Stimulated activated CD4-positive, alpha-beta T cell treated with anti-CD3 and anti-CD28 coated beads, Interleukin-1b, Interleukin-23, amount 100 ng/mL, for 4 hours (primary cell): ENCODE data around the gene SCAP.
A peak's percentile ranks its signal among the peaks of the same experiment; 100 is the strongest.
"Not testable (repeated sequence)": the region's sequence is repeated elsewhere in the genome, so short reads cannot be mapped to it uniquely, and the experiment has no call there.

Experiments used
- DNase-seq, 2 donors: peaks; one replicate each; pipeline ENCODE4 v3.0.0-alpha.2; 2020; ENCODE audit warnings: low read depth in 2 of 2

The SCAP gene

GRCh38 chr3:47398228-47398627 lies 77.5 kb downstream of the SCAP start:
- no peak for DNase-seq

GRCh38 chr3:47394881-47395280 lies 80.9 kb downstream of the SCAP start:
- no peak for DNase-seq

- no peak for DNase-seq
Observed at GRCh38 chr3:47394140-47394870, 81.4 kb downstream of the SCAP start.

- DNase-seq: no peak
Observed at GRCh38 chr3:47392933-47393332, 82.8 kb downstream of the SCAP start.

GRCh38 chr3:47385796-47386195 lies 89.9 kb downstream of the SCAP start:
- DNase-seq: no peak

- DNase-seq: no peak
Observed at GRCh38 chr3:47385007-47385406, 90.7 kb downstream of the SCAP start.

GRCh38 chr3:47384425-47384824 lies 91.3 kb downstream of the SCAP start:
- DNase-seq: no peak

GRCh38 chr3:47381317-47382157 lies 94.2 kb downstream of the SCAP start:
- DNase-seq: peak; percentile 28 to 65

GRCh38 chr3:47380601-47381316 lies 95.0 kb downstream of the SCAP start, which contains the start of gene PTPN23:
TSS of gene PTPN23 (plus strand) at chr3:47381021. CDS start at chr3:47381097, 76 bp downstream.
- DNase-seq: peak; percentile 96 to 97

- DNase-seq: no peak
Observed at GRCh38 chr3:47380026-47380600, 95.6 kb downstream of the SCAP start.

GRCh38 chr3:47379411-47379899 lies 96.3 kb downstream of the SCAP start:
- DNase-seq: no peak

GRCh38 chr3:47378869-47379268 lies 96.9 kb downstream of the SCAP start:
- no peak for DNase-seq

GRCh38 chr3:47377186-47377585 lies 98.6 kb downstream of the SCAP start:
- no peak for DNase-seq

GRCh38 chr3:47376393-47376792 lies 99.3 kb downstream of the SCAP start:
- DNase-seq: no peak

GRCh38 chr3:47374587-47374986 lies 101.2 kb downstream of the SCAP start:
- no peak for DNase-seq

- DNase-seq: peak in 1 of 2 donors; percentile 31
Observed at GRCh38 chr3:47370887-47371697, 104.6 kb downstream of the SCAP start.

GRCh38 chr3:47370020-47370419 lies 105.7 kb downstream of the SCAP start:
- not testable (repeated sequence) for DNase-seq

GRCh38 chr3:47367631-47368030 lies 108.1 kb downstream of the SCAP start:
- no peak for DNase-seq

- DNase-seq: no peak
Observed at GRCh38 chr3:47366833-47367232, 108.9 kb downstream of the SCAP start.

- DNase-seq: no peak
Observed at GRCh38 chr3:47365213-47366153, 110.3 kb downstream of the SCAP start.
